HL-60/S4 treated with phorbol 12-myristate 13-acetate at 8.2 ng/mL for 4 days and 3 days (cell line): ENCODE data around the gene APEH.

Source experiments
- in situ Hi-C: fragments of 300-500 bp; cut with MboI; formaldehyde crosslinking; loops from 2 replicates; pipeline ENCODE4 v1.15.0; 2022; ENCODE audit warnings: low sequenced_read_pairs

Gene APEH

GRCh38 chr3:49673715-49674496 lies at the start of gene APEH:
Gene APEH (plus strand): TSS chr3:49674351. CDS start chr3:49674402, 51 bp downstream.
- in situ Hi-C loops, result loop anchor here (25.0 kb wide), 1 partner anchor 112 kb away; the partner anchor contains the start of gene BSN

- in situ Hi-C loops, result no loop called here
Observed at GRCh38 chr3:49625071-49625470, 49.1 kb upstream of the APEH start.

GRCh38 chr3:49626101-49626581 lies 48.0 kb upstream of the APEH start:
- in situ Hi-C loops, result no loop called here

- in situ Hi-C loops, result no loop called here
Observed at GRCh38 chr3:49626796-49627195, 47.4 kb upstream of the APEH start.

GRCh38 chr3:49627634-49628033 lies 46.5 kb upstream of the APEH start:
- in situ Hi-C loops, result no loop called here

- in situ Hi-C loops, result no loop called here
Observed at GRCh38 chr3:49628249-49628648, 45.9 kb upstream of the APEH start.

GRCh38 chr3:49629451-49629850 lies 44.7 kb upstream of the APEH start:
- in situ Hi-C loops, result no loop called here

GRCh38 chr3:49629866-49630265 lies 44.3 kb upstream of the APEH start:
- in situ Hi-C loops, result no loop called here

- in situ Hi-C loops, result no loop called here
Observed at GRCh38 chr3:49630784-49631183, 43.4 kb upstream of the APEH start.

- in situ Hi-C loops, result no loop called here
Observed at GRCh38 chr3:49634736-49635135, 39.4 kb upstream of the APEH start.

GRCh38 chr3:49636883-49637609 lies 37.1 kb upstream of the APEH start:
- in situ Hi-C loops, result no loop called here

GRCh38 chr3:49638445-49638844 lies 35.7 kb upstream of the APEH start:
- in situ Hi-C loops, result no loop called here

- in situ Hi-C loops, result no loop called here
Observed at GRCh38 chr3:49639551-49639950, 34.6 kb upstream of the APEH start.

GRCh38 chr3:49641292-49641691 lies 32.9 kb upstream of the APEH start:
- in situ Hi-C loops, result no loop called here

- in situ Hi-C loops, result no loop called here
Observed at GRCh38 chr3:49641921-49642707, 32.0 kb upstream of the APEH start.

GRCh38 chr3:49642708-49643145 lies 31.4 kb upstream of the APEH start:
- in situ Hi-C loops, result no loop called here

- in situ Hi-C loops, result no loop called here
Observed at GRCh38 chr3:49644684-49645083, 29.5 kb upstream of the APEH start.

- in situ Hi-C loops, result no loop called here
Observed at GRCh38 chr3:49646236-49646635, 27.9 kb upstream of the APEH start.

GRCh38 chr3:49647741-49648140 lies 26.4 kb upstream of the APEH start:
- in situ Hi-C loops, result no loop called here

- in situ Hi-C loops, result no loop called here
Observed at GRCh38 chr3:49648354-49649019, 25.7 kb upstream of the APEH start.

- in situ Hi-C loops, result no loop called here
Observed at GRCh38 chr3:49649576-49649975, 24.6 kb upstream of the APEH start.
